Inferior parietal cortex (tissue), 1 donor: ENCODE measurements around the gene PEAR1.

ENCODE experiments used
- DNase-seq: peaks from one replicate; pipeline ENCODE4 v3.0.0-alpha.2; 2016; ENCODE audit errors: extremely low spot score

PEAR1 gene

GRCh38 chr1:156936721-156937220 lies 43.3 kb downstream of the PEAR1 start:
- no peak for DNase-seq

- no peak for DNase-seq
Observed at GRCh38 chr1:156937883-156938282, 44.4 kb downstream of the PEAR1 start.

GRCh38 chr1:156938813-156939212 lies 45.3 kb downstream of the PEAR1 start:
- no peak for DNase-seq

- DNase-seq: no peak
Observed at GRCh38 chr1:156939786-156940334, 46.3 kb downstream of the PEAR1 start.

GRCh38 chr1:156941675-156942074 lies 48.2 kb downstream of the PEAR1 start:
- DNase-seq: no peak

GRCh38 chr1:156942176-156942575 lies 48.7 kb downstream of the PEAR1 start:
- DNase-seq: no peak

- DNase-seq: no peak
Observed at GRCh38 chr1:156942576-156942975, 49.1 kb downstream of the PEAR1 start.

GRCh38 chr1:156943756-156944155 lies 50.2 kb downstream of the PEAR1 start:
- DNase-seq: no peak

GRCh38 chr1:156944268-156944667 lies 50.8 kb downstream of the PEAR1 start:
- DNase-seq: no peak

- DNase-seq: no peak
Observed at GRCh38 chr1:156944848-156945247, 51.3 kb downstream of the PEAR1 start.

- DNase-seq: peak; percentile 32
Observed at GRCh38 chr1:156945881-156946661, 52.6 kb downstream of the PEAR1 start.

- no peak for DNase-seq
Observed at GRCh38 chr1:156947127-156947526, 53.6 kb downstream of the PEAR1 start.

- DNase-seq: no peak
Observed at GRCh38 chr1:156947818-156948525, 54.5 kb downstream of the PEAR1 start.

- no peak for DNase-seq
Observed at GRCh38 chr1:156948708-156949107, 55.2 kb downstream of the PEAR1 start.

GRCh38 chr1:156949127-156949526 lies 55.6 kb downstream of the PEAR1 start:
- no peak for DNase-seq

- no peak for DNase-seq
Observed at GRCh38 chr1:156951371-156951770, 57.9 kb downstream of the PEAR1 start.

- no peak for DNase-seq
Observed at GRCh38 chr1:156953571-156953970, 60.1 kb downstream of the PEAR1 start.

GRCh38 chr1:156956333-156956732 lies 62.8 kb downstream of the PEAR1 start:
- DNase-seq: no peak

- no peak for DNase-seq
Observed at GRCh38 chr1:156957634-156958033, 64.1 kb downstream of the PEAR1 start.

GRCh38 chr1:156958247-156958714 lies 64.8 kb downstream of the PEAR1 start:
- peak; percentile 9 for DNase-seq

GRCh38 chr1:156959414-156959813 lies 65.9 kb downstream of the PEAR1 start:
- peak; percentile 9 for DNase-seq

- DNase-seq: no peak
Observed at GRCh38 chr1:156959925-156960324, 66.4 kb downstream of the PEAR1 start.

- DNase-seq: no peak
Observed at GRCh38 chr1:156961709-156962108, 68.2 kb downstream of the PEAR1 start.
